LoVo (cell line): Measurements from ENCODE around the gene PDGFRB.

Source experiments
- DNase-seq: peaks from one replicate; pipeline ENCODE4 v3.0.0-alpha.2; 2016; ENCODE audit warnings: low spot score

Gene PDGFRB

DNA sequence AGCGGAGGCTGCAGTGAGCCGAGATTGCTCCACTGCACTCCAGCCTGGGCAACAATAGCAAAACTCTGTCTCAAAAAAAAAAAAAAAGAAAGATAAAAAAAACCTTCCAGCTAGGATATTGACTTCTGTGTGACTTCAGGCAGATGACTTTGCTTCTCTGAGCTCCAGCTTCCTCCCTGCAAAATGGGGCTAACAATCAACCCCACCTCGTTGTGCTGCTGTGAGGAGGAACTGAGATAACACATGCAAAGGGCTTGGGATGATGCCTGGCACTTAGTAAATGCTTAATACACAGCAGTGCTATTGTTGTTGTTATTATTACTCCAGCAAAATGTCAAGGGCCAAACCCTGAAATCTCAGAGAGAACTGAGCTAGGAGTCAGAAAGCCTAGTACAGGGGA, 7.4 kb upstream of the PDGFRB start:
- no peak for DNase-seq

DNA sequence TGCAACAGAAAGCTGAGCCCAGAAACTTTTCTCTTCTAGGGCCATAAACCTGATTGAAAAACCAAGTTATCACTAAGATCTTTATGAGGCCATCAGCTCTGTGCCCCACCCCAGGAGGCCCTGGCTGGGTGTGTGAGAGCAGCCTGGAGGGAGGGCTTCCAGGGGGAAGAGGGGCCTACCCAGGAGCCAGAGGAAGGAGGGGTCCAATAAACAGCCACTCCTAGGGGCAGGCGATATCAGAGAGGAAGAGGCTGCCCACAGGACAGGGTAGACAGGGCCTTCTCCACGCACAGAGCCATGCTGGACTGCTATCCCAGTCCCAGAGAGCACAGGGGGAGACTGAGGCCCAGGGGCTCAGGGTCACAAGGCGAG, 6.5 kb upstream of the PDGFRB start:
- peak; percentile 83 for DNase-seq

DNA sequence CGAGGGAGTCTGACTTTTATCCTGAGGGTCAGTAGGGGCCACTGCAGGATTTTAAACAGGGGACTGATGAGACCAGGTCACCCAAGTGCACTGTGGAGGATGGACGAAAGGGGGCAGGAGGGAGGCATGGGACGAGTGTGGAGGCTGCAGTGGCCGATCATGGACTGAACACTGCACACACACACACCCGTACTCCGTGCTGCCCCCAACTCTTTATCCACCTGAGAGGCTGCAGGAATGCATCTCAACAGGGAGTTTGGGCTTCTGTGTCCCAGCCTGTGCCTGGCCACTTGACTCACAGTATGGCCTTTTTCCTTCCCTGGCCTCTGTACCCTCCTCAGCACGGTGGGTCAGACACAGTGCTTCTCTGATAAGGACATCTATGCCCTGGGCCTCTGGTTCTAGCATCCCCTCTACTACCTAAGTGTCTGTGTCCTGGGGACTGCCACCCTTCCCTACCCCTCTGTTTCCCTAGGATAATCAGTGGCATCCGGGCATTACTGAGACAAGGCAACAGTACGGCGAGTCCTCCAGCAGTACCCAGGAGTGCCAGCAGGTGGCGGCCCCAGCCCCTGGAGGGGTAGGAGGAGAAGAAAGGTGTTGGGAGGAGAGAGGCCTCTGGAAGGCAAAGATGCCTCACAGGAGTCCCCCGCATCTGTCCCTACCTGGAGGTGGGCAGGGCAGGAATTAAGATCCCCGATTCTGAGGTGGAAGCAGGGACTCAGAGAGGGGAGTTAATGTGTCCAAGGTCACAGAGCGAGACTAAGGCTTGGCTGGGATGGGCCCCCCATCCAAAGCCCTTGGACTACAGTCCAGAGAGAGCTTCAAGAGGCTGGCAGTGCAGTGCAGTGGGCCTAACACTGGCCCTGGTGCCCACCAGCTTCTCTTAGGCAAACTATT, 5.8 kb upstream of the PDGFRB start:
- peak; percentile 80 for DNase-seq

DNA sequence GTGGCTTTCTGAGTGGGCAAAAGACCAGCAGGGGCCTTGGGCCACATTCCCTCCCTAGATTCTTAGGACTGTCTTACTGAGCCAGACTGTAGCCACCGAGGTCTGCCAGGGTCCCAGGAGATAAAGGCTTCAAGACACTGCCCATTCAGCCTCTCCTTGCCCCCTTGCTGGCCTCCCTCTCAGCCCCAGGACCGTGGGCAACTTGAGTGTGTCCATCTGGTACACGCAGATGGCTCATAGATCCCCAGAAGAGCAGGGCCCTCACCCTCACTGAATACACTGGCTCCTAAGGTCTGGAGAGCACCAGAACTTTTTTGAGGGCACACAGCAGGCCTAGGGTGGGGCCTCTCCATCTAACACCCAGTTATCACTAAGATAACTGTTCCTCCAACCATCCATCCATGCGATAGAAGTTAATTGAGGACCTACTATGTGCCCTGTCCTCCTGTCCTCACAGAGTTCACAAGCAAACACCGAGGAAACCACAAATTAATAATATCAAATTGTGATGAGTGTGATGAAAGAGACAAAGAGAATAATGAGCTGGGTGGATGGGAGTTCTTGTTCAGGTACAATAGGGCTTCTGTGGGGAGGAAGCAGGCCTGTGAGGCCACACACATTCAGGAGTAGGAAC, 4.9 kb upstream of the PDGFRB start:
- DNase-seq: no peak

DNA sequence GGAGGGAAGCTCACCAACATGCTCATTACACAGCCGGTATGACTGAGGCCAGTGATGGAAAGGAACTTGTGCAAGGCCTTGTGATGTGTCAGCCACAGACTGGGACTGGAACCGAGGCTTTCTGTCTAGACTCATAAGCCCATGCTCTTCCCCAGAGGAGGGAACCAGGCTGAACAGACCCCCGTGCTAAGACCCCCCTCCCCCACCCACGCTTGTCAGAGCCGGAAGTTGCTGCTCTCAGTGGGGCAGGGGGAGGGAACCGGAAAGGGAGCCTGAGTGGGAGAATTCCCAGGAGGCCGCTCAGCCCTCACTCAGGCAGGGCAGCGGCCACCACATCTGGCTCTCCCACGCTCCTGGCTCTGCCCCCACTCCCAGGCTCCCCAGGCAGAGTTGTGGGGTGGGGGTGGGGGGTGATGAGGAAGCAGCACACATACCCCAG, 4.1 kb upstream of the PDGFRB start:
- DNase-seq: no peak

DNA sequence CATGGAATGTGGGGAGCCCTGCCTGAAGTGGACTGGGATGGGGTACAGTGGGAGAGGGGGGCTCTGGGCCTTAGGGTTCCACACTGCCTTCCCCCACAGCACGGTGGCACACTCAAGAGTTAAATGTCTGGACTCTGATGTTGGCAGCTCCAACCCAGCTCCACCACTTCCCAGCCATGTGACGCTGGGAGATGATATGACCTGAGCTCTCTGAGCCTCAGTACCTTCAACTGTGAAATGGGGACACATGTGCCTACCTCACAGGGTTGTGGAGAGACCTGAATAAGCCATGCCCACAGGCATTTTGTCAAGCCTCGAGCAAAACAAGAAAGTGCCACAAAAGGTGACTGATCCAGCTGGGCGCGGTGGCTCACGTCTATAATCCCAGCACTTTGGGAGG, 3.4 kb upstream of the PDGFRB start:
- no peak for DNase-seq

DNA sequence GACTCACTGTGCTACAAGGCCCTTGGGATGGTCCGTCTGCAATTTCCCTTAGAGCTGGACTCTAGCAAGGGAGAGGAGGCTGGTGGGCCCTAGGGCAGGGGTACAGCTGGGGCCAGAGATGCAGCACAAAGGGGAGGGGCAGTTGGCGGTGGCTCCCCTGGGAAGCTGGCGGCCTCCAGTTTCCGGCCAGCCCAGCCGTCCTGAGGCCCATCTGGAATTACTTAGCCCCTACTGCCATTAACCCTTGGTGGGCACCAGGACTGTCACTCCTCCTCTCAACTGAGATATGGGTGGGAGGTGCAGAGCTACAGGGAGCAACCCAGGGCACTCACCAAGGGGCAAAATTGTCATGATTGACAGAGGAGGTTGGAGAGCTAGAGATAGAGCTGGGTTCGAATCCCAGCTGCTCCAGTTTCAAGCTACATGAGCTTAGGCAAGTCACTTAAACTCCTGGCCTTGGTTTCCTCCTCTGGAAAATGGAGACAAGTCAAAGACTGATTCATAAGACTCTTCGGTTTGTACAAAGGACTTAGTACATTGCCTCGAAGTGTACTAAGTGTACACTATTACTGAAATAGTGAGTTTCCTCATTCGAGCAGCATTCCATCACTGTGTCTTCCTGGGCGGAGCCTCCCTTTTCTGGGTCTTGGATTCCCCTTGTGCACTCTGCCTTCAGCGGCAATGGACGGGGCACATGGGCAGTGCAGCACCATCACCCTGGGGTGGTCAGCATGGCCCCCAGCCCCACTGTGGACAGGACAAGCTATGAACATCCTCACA, 2.7 kb upstream of the PDGFRB start:
- DNase-seq: no peak

DNA sequence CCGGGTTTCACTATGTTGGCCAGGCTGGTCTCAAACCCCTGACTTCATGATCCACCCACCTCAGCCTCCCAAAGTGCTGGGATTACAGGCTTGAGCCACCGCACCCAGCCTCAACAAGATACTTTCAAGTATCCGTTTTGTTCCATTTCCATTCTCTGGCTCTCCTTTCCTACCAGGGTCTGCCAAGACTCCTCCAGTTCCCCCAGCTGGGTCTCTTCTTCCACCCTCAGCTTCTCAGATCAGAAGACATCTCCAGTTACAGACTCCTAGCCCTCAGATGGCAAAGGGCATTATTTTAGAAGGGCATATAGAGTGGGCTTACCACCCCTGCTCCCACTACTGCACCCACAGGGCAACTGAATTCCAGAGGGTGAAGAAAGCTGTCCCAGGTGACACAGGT, 1.5 kb upstream of the PDGFRB start:
- DNase-seq: no peak

DNA sequence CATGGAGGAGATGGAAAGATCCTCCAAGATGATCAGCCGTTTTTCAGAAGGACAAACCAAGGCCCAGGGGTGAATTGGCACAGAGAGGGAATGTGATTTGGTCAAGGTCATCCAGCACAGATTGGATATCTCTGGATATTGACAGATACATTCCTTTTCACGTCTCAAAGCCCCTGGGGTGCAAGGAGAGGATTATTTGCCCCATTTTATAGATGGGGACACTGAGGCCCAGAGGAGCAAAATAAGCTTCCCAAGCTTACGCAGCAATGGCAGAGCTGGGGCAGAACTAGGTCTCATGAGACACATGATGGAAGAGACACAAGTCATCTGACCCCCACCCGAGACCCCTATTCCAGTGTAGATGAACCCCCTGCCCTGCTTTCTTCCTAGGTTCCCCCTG, 895 bp upstream of the PDGFRB start:
- no peak for DNase-seq

DNA sequence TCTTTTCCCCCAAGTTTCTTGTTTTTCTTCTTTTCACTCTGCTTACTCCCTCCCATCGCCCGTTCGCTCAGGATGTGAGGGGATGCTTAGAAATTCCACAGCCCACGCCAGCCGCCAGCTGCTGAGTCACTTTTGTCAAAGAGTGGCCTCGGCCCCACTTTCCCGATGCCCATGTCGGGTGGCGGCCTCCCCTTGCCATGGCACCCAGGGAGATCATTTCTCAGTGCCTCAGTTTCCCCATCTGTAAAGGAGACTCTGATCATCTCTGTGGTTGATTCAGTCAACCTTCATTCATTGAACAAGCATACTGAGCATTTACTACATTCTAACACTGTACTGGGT, 353 bp upstream of the PDGFRB start:
- DNase-seq: no peak

DNA sequence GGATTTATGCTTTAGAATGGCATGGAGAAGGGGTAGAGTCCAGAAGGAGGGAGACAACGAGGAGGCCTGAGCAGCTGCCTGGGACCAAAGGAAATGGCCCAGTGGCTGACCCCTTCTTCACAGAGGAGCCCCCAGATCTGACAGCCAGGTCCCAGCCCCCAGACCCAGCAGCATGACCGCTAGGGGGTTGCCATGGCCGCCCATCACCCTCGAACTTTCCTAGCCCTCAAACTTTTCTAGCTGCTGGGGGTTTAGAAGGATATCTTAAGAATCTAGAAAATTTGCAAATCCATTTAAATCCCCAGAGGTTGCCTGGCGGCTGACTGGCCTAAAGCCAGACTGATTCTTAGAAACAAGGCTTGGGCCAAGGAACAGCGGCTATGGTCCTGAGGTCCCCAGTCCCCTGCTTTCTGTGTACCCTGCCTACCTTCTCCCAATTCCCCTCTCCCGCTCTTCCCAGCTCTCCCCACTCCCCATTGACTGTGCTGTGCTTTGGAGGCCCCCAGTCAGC, 972 bp downstream of the PDGFRB start:
- DNase-seq: no peak

DNA sequence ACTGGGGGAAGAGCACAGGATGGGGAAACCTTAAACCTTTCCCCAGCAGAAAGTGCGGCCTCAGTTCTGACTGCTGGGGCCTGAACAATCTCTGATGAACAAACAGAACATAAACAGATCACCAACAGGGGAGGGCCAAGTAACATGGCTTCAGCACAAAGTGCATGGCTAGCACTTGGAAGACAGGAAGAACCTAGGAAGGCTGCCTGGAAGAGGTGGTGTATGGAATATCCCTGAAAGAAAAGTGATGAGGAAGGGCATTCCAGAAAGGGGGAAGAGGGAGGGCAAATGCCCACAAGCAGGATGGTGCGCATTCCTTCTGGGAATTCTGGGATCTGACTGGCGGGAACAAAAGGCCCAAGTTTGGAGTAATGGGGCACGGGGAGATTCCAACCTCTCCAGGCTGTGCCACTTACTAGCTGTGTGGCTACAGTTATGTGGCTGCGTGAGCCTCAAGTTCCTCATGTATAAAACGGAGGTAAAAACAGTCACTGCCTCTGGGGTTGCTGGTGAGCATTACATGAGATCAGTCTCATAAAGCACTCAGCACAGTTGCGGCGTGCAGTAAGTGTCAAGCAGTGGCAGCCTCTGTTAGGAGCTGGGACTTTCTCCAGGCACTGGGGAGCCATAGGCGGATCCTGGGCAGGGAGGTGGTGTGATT, 1.6 kb downstream of the PDGFRB start:
- DNase-seq: no peak

DNA sequence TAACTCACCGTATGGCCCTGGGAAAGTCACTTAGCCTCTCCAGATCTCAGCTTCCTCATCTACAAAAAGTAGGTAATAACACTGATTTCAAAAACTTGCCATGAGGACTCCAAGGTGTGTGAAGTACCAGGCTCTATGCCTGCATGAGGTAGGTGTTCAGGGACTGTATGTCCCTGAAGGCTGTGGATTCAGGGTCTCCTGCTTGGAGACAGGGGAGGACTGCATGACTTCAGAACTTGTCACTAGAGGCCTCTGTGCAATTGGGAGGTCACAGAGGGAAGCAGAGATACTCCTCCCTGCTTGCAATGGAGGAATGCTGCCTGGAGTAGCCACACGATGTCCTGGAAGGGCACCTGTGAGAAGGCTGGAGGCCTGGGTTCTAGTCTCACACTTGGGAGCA, 2.2 kb downstream of the PDGFRB start:
- no peak for DNase-seq

DNA sequence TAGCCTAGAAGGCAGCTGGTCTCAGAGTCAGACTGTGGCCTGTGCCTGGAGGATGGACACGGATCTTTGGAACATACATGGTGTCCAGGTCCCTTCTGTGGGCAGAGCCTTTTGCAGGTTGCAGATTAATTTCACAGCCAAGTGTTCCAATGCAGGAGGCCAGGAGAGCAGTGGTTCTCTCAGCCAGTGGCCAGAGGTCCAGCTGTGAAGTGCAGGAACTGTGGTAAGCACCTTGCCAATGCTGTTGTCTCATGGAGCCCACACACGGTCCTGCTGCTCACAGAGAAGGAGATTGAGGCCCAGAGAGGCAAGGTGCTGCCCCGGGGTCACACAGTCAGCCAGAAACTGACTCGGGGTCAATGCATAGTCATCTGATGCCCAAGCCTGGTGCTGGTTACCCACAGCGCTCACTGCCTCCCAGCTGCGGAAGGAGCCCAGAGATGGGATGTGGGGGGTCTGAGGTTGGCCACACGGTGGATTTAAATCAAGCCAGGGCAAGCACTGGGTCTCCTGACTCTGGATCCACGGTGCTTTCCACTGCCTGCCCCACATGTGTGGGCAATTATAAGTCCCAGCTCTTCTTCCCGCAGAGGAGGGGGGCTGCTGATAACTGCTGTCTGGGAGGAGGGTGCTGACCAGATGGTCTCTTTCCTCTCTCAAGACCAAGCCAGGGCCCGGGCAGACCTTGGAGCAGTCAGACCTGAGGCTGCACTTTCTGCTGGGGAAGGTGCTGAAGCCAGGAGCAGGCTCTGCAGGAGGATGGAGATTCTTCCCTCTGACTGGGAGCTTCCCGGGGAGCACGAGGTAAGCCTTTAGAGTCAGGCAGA, 2.8 kb downstream of the PDGFRB start:
- no peak for DNase-seq

DNA sequence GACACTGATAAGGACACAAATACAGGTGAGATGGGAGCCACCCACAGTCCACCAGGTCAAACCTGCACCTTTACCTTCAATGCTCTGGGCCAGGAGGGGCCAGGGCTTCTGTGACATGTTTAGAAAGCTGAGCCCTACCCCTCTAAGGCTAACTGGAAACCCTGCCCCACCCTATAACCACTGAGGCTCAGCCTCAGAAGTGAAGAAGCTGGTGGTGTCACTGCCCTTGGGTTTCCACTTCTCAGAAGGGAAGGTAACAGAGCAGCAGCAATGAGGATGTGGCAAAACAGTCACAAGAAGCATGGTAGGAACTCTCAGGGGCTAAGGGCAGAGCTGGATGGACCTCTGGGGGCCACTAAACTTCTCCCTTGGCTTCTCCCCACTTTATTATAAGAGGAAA, 6.0 kb downstream of the PDGFRB start:
- DNase-seq: no peak

DNA sequence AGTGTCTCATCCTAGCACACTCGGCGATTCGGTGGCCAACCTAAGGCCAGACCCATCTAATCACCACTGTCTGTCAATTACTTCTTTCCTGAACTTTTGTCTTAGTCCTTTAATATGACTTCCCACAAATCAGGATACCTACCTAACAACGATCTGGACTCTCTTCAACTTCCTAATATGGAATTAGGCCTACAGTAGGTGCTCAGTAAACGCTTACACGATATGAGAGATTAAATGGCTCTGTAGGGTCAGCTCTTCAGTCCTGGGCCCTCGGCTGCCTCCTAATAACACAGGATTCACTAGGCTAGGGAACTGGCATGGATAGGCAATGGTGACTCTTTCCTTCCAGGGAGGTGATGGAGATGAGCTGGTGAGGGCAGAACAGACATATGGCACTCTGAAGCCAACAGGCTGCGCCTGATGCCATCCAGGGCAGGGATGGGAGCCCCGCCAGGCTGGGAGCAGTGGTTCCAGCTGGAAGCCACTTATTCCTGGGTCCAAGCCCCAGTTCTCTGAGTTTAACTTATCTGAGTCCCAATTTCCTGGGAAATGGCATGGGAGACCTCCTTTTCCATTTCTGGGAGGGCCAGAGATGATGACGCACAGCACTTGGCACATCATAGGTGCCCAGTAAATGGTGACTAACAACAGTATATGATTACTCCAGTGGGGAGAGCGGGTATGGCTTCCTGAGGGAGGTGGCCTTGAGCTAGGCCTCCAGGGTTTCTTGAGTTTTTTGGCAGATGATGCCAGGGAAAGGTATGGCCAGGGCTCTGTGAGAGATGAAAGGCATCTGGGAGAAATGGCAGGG, 7.3 kb downstream of the PDGFRB start:
- DNase-seq: no peak

DNA sequence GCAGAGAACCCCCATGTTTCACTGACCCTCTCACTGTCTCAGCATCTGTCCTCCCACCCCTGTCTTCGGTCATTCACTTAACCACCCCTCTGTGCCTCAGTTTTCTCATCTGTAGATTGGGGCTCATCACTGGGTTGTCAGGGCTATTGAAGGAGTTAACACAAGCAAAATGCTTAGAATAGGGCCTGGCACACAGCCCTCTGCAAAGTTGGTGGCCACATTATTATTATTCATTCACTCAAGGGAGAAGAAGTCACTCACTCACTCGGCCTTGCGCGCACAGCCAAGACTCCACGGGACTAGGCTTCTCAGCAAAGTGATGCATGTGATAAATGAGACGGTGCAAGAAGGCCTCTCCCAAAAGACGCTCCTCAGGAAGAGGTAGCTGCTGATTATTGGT, 8.0 kb downstream of the PDGFRB start:
- DNase-seq: no peak

DNA sequence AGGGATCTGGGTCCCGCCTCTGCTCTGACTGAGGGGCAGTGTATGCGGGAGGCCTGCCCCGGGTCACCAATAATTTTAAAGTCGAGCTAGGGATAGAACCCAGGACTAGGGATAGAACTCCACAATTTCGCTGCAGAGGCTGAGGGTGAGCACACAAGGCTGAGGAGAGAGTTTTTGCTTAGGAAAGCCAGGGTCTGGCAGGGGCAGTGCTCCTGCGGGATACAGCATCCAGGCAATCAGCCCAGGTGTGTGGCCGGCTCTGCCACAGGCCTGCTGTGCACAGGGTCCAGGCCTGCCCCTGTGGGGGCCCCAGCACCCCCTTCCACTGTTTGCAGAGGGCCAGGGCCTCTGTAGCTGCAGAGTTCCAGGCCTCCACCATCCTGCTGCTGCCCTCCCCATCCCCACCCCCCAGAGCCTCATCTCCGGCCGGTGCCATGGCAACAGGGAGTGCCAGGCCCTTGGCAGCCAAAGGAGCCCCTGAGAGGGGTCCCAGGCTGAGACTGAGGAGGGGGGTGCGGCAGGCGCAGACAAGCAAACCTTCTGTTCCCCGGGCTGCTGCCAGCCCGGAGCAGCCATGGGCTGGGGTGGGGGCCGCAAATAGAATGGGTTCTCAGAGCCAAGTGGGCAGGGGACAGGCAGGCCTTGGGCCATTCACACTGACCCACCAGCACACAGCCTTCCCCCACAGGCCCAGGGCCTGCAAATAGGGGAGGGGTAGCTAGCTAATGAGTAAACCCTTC, 8.6 kb downstream of the PDGFRB start:
- DNase-seq: no peak

DNA sequence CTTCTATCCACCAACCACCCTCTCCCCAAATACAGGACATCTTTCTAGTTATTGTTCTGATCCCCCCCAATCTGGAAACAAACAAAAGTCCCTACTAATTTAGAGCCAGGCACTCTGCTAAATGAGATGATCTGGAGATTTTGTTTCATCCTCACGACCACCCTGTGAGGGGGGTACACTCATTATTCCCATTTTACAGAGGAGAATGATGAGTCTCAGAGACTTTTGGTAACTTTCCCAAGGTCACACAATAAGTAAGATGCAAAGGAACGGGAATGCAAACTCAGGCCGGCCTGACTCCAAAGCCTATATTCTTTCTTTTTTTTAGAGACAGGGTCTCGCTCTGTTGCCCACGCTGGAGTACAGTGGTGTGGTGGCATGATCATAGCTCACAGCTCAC, 9.4 kb downstream of the PDGFRB start:
- DNase-seq: no peak

DNA sequence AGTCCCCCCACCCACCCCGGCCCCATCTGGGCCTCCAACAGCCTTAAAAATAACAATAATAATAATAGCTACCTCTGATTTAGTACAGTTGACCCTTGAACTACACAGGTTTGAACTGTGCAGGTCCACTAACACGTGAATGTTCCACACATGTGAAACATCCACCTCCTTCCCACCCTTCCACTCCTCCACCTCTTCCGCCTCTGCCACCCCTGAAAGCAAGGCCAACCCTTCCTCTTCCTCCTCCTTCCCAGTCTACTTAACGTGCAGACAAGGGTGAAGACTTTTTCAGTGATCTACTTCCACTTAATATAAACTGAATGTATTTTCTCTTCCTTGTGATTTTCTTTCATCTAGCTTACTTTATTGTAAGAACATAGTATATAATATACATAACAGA, 10.8 kb downstream of the PDGFRB start:
- no peak for DNase-seq
